ENCODE measurements around the gene CHD5. TPM values are rescaled to one million over a fixed set of nuclear protein-coding genes. Genes with fewer than 3 reads are reported as not detected.

Gene CHD5
- total RNA-seq, 1 experiment from 2014 or later, result not detected

DNA sequence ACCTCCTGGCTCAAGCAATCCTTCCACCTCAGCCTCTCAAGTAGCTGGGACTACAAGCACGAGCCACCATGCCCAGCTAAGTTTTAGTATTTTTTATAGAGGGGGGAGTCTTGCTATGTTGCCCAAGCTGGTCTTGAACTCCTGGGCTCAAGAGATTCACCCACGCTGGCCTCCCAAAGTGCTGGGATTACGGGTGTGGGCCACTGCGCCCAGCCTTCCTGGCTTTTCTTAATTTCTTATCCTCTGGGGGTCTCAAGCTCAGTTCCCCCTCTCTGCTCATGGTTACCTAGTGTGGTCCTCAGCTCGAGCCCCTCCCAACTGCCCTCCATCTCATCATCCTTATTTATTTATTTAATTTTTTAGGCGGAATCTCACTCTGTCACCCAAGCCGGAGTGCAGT, 22.1 kb upstream of the CHD5 start:
- DNase-seq (ENCODE audit: low read depth), result no peak

DNA sequence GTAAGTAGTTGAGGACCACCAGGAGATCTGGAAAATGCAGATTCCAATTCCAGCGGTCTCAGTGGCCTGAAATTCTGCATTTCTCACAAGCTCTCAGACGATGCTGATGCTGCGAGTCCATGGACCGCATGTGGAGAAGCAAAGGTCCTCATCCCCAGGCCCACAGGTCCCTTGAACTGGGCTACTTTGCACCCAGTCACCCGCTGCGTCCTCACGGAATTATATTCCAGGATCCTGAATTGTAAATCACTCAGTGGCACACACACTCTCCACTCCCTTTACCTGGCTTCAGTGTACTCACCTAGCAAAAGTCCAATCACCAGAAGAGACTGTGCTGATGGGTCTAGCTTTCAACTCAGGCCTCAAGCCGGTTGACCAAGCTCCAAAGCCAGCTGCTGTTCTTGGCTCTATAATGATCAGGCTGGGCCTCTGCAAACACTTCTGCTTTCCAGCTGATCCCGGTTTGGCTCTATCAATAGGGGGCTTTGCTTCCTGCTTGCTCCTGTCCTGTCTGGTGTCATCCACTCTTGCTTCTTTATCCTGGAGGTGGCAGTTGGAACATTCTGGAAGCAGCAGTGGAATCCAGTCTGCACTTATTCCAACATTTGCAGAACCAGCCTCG, 20.2 kb upstream of the CHD5 start:
- no peak for DNase-seq (ENCODE audit: low read depth)

- DNase-seq (ENCODE audit: low read depth), result peak; percentile 99
These were observed 19.4 kb upstream of the CHD5 start, which contains the start of gene RPL22 for GRCh38 chr1:6199298-6200187. Gene RPL22 (minus strand): TSS chr1:6199595. CDS start chr1:6199573, 22 bp downstream.

GRCh38 chr1:6198646-6199297, 18.7 kb upstream of the CHD5 start:
- DNase-seq (ENCODE audit: low read depth), result peak; percentile 14

DNA sequence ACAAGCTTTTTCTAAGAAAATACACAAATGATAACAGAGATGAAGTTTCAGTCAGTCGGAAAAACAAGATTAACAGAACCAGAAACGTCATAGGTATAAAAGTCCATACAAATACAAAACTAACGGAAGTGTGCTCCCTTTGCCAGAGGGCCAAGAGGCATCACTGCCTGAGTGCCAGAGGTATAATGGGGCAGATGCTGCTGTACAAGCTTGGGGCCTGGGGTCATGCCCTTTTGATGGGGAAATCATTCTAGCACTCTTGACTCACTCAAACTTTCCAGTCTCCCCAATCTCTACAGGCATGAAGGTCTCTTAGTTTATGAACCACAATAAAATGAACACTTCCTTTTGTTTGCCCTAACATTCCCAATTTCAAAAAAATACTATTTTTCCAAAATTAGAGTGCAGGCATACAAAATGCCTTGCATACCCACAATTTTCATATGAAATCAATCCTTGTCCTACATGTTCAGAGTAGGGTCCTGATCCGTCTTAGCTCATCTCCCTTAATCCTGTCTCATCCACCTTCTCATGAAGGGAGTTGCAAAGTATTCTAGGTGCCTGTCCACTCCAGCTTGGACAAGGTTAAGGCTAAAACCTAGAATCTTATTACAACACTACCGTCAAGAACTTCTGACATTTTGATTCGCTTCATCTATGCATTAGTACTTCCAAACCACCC, 17.8 kb upstream of the CHD5 start:
- DNase-seq (ENCODE audit: low read depth), result no peak

- no peak for DNase-seq (ENCODE audit: low read depth)
These were observed 11.8 kb upstream of the CHD5 start for GRCh38 chr1:6191968-6192367.

DNA sequence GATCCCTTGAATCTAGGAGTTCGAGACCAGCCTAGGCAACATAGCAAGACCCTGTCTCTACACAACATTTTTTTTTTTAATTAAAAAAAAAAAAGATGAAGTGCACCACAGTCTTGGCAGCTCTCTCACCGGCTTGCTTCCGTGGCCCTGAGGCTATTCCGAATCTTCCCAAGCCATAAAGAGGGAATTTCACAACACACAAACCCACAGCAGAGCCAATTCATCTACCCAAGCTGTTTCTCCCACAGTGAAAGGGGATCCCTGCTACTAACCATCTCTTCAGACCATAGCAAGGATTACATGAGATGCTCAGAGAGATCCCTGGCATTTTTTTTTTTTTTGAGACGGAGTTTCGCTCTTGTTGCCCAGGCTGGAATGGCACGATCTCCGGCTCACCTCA, 8.3 kb upstream of the CHD5 start:
- DNase-seq (ENCODE audit: low read depth), result peak; percentile 73

GRCh38 chr1:6185635-6186382, 5.7 kb upstream of the CHD5 start:
- peak; percentile 42 for DNase-seq (ENCODE audit: low read depth)

DNA sequence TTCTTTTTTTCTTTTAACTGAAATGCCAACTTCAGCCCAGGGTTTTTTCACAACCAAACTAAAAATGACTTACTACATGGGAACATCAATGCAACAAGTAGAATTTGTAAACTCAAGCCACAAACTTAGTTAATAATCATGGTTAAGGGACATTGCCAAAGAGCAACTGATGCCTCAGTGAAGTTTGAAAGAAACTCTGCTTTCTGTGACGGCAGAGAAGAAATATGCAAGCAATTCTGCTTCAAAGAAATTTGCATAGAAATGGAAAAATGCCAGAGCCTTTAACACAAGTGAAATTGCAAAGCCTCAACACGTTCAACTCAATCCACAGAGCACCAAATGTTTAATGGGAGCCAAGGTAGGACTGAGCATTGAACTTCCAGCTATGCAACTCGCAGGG, 5.0 kb upstream of the CHD5 start:
- DNase-seq (ENCODE audit: low read depth), result no peak

GRCh38 chr1:6184083-6184783, 4.1 kb upstream of the CHD5 start:
- DNase-seq (ENCODE audit: low read depth), result no peak

GRCh38 chr1:6183520-6183989, 3.4 kb upstream of the CHD5 start:
- DNase-seq (ENCODE audit: low read depth), result no peak

DNA sequence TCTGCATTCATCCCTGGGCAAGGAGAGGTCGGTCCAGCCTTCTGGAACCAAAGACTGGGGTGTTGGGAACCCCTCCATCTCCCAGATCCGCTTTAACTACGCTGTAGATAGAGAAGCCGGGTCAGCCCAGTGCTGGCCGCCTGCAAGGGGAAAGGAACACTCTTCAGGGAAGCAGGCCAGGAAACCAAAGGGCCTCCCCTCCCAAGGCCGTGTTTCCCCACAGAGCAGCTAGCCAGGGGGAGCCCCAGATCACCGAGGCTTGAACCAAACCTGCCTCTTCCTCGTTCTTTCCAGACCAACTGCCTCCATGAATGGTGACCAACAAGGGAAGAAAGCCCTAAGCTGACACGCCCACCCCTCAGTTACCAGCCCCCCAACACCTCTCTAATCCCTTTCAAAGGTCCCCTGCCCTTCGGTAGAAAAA, 1.2 kb upstream of the CHD5 start:
- DNase-seq (ENCODE audit: low read depth), result peak; percentile 21

- no peak for DNase-seq (ENCODE audit: low read depth)
These were observed 688 bp upstream of the CHD5 start for GRCh38 chr1:6180707-6181311.

- DNase-seq (ENCODE audit: low read depth), result no peak
These were observed 451 bp downstream of the CHD5 start for GRCh38 chr1:6179564-6180175.

DNA sequence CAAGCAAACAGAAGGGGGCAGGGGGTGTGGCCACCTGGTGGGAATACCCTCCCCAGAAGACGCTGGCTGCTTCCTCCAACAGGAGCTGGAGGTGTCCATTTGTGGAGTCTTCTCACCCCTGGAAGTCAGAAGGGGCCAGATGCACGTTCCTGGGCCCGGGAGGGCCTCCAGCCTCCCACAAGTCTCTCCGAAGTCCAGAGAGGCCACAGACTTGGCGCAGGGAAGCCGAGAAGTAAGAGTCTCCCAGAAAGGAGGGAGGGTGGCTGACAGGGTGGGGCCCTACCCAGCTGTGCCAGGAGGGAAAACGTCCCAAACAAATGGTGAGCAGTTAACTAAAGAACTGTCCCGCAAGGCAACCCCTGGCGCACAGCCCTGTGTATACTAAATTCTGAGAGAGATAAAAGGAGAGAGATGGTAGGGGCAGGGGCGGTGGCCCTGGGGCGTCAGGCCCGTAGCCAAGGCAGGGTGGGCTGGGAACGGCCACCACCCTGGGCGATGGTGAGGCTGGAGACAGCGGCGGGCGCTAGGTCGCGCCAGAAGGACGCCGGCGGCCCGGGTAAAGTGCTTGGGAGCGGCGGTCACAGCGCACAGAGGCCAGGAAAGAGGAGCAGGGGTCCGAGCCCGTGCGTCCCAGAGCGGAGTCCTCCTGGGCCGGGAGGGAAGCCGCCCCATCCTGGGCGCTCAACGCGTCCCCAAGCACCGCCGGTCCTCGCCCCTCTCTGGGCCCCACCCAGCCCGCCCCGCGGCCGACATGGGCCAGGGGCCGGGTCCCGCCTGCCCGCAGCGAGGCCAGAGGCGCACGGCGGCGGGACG, 1.2 kb downstream of the CHD5 start:
- no peak for DNase-seq (ENCODE audit: low read depth)

GRCh38 chr1:6177681-6178380, 2.3 kb downstream of the CHD5 start:
- DNase-seq (ENCODE audit: low read depth), result no peak

- DNase-seq (ENCODE audit: low read depth), result no peak
These were observed 3.3 kb downstream of the CHD5 start for GRCh38 chr1:6176779-6177178.

DNA sequence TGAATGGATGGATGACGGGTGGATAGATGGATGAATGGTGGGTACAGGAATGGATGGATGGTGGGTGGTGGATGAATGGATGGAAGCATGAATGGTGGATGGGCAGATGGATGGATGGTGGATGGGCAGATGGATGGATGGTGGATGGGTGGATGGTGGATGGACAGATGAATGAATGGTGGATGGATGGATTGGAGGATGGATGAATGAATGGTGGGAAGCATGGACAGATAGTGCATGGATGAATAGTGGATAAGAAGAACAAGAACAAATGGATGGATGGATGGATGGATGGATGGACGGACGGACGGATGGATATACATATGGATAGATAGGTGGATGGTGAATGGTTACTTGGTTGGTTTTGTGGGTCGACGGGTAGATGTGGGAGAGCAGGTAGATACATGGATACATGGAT, 4.7 kb downstream of the CHD5 start:
- no peak for DNase-seq (ENCODE audit: low read depth)

Data from RPMI7951 (cell line).